Diencephalon (tissue), 1 donor: ENCODE data around the gene TBC1D3B. TPM values are rescaled to one million over a fixed set of nuclear protein-coding genes. Genes with fewer than 3 reads are reported as not detected.

Source experiments
- total RNA-seq: library from RNA; depleted of rRNA; stranded (reverse); fragments of >200 nt; gene quantifications from one replicate; pipeline ENCODE4 v1.2.3, GENCODE V29; 2014

The TBC1D3B gene
- total RNA-seq = 0.69 TPM

GRCh38 chr17:36176536-36176935, at the start of gene TBC1D3B:
Gene TBC1D3B, minus strand, starts transcription at chr17:36176636. Its CDS starts 1,586 bp downstream, at chr17:36175050.

GRCh38 chr17:36210439-36211211, 34.2 kb upstream of the TBC1D3B start, which contains the start of gene CCL4L2:
Gene CCL4L2, plus strand, starts transcription at chr17:36211063.

Other genes starting within 250 kb of the TBC1D3B start
- gene RDM1, start 245.9 kb downstream of the TBC1D3B start, total RNA-seq = 3.0 TPM
- gene LYZL6, start 232.9 kb downstream of the TBC1D3B start, total RNA-seq = not detected
- not detected for gene CCL16, start 195.1 kb downstream of the TBC1D3B start, total RNA-seq
- gene CCL14, start 189.9 kb downstream of the TBC1D3B start, total RNA-seq = not detected
- gene CCL15, start 175.1 kb downstream of the TBC1D3B start, total RNA-seq = not detected
- gene CCL23, start 158.7 kb downstream of the TBC1D3B start, total RNA-seq = not detected
- gene CCL18, start 112.4 kb downstream of the TBC1D3B start, total RNA-seq = not detected
- 1.6 TPM for gene CCL3, start 86.5 kb downstream of the TBC1D3B start, total RNA-seq
- 2.5 TPM for gene CCL4, start 72.8 kb downstream of the TBC1D3B start, total RNA-seq
- gene CCL3L1, start 20.1 kb upstream of the TBC1D3B start, total RNA-seq = 1.4 TPM
- 0.46 TPM for gene CCL4L2, start 34.4 kb upstream of the TBC1D3B start, total RNA-seq
- not detected for gene TBC1D3I, start 87.9 kb upstream of the TBC1D3B start, total RNA-seq
- gene TBC1D3G, start 147.2 kb upstream of the TBC1D3B start, total RNA-seq = not detected
- not detected for gene TBC1D3H, start 211.8 kb upstream of the TBC1D3B start, total RNA-seq